HG03025 (cell line): ENCODE measurements around the gene CTRB1.
"Not testable (repeated sequence)": the region's sequence is repeated elsewhere in the genome, so short reads cannot be mapped to it uniquely, and the experiment has no call there.

ENCODE experiments used
- ATAC-seq: cut with Tn5 transposase; IDR thresholded peaks from one replicate; pipeline ENCODE4 v1.9.1; 2021; ENCODE audit warnings: mild to moderate bottlenecking, moderate library complexity; ENCODE audit not compliant: unreplicated experiment, low FRiP score

Gene CTRB1

GRCh38 chr16:75203667-75204409 is 14.9 kb upstream of the CTRB1 start:
- no peak for ATAC-seq

GRCh38 chr16:75204410-75204758 is 14.4 kb upstream of the CTRB1 start:
- ATAC-seq, result no peak

GRCh38 chr16:75204905-75205304 is 13.9 kb upstream of the CTRB1 start:
- ATAC-seq, result not testable (repeated sequence)

GRCh38 chr16:75205438-75205837 is 13.3 kb upstream of the CTRB1 start:
- ATAC-seq, result not testable (repeated sequence)

- ATAC-seq, result not testable (repeated sequence)
These were observed 12.6 kb upstream of the CTRB1 start for GRCh38 chr16:75205961-75206748.

GRCh38 chr16:75206749-75207451 is 11.9 kb upstream of the CTRB1 start, which contains the start of gene CTRB2:
Gene CTRB2 (minus strand): TSS chr16:75207161. CDS start chr16:75207141, 20 bp downstream.
- ATAC-seq, result no peak

- no peak for ATAC-seq
These were observed 11.0 kb upstream of the CTRB1 start for GRCh38 chr16:75207831-75208230.

GRCh38 chr16:75208242-75208825 is 10.5 kb upstream of the CTRB1 start:
- no peak for ATAC-seq

- no peak for ATAC-seq
These were observed 9.8 kb upstream of the CTRB1 start for GRCh38 chr16:75208861-75209505.

GRCh38 chr16:75209514-75209913 is 9.3 kb upstream of the CTRB1 start:
- not testable (repeated sequence) for ATAC-seq

- no peak for ATAC-seq
These were observed 8.8 kb upstream of the CTRB1 start for GRCh38 chr16:75209944-75210343.

GRCh38 chr16:75211286-75211685 is 7.5 kb upstream of the CTRB1 start:
- not testable (repeated sequence) for ATAC-seq

- no peak for ATAC-seq
These were observed 2.7 kb upstream of the CTRB1 start for GRCh38 chr16:75216127-75216526.

- no peak for ATAC-seq
These were observed 2.2 kb upstream of the CTRB1 start for GRCh38 chr16:75216576-75216975.

GRCh38 chr16:75217389-75217851 is 1.4 kb upstream of the CTRB1 start:
- ATAC-seq, result no peak

GRCh38 chr16:75219088-75219487 is 300 bp downstream of the CTRB1 start:
- no peak for ATAC-seq

- no peak for ATAC-seq
These were observed 1.1 kb downstream of the CTRB1 start for GRCh38 chr16:75219838-75220237.

GRCh38 chr16:75222271-75222783 is 3.5 kb downstream of the CTRB1 start:
- no peak for ATAC-seq

GRCh38 chr16:75223129-75223528 is 4.3 kb downstream of the CTRB1 start:
- not testable (repeated sequence) for ATAC-seq
